ENCODE data around the gene PCSK5.
"Not testable (repeated sequence)": the region's sequence is repeated elsewhere in the genome, so short reads cannot be mapped to it uniquely, and the experiment has no call there.

The PCSK5 gene

DNA sequence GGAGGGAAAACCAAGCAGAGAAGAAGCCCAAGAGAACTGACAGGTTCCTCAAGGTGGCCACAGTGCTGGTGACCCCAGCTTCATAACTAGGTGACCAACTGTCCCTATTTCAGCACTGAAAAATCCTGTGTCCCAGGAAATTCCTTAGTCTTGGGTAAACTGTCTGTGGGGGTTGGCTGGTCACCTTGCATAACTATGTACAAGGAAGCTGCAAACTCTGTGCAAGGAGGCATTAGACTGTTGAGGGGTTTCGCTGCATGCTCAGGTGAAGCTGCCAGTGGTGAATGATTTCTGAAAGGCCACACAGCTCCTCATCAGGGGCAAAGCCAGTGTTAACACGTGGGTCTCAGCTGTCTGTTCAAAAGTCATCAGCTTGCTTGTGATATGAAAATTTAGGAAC is 36.9 kb downstream of the PCSK5 start:
- no peak for DNase-seq

DNA sequence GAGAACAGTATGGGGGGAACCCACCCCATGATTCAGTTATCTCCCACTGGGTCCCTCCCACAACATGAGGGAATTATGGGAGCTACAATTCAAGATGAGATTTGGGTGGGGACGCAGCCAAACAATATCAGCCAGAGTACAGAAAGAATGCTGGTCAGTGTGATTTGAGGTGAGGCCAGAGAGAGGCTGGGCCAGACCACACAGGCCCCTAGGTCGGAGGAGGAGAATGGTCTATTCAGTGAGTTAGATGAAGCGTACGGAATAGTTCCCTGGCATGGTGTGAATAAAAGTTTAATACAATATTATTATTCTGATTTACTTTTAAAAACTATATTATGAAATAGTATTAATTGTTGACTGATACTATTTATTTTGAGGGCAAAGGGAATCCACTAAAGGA is 39.7 kb downstream of the PCSK5 start:
- DNase-seq = no peak

DNA sequence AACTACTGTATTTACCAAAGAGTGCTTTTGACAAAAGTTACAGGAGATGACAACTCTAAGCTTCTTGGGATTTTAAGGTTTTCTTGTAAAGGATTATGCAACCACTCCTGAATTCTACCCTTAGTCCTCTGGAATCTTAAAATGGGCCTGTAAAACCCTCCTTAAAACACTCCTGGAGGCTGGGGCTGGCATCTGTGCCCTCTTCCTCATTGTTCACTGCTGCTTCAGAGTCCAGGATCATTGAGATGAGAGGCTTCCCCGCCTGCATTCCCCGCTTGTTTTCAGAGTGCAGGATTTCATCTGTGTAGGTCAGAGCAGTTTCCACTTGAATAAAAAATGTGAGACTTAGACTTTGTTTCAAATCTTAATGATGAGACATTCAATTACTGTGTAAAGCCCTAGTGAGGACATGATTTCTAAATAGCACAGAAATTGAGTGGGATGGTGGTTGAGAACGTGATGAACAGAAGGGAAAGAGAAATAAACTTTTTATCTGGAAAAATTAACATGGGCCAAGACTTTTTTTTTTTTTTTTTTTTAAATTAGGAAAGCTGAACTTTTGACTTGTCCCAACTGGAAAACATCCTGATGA is 40.4 kb downstream of the PCSK5 start:
- no peak for DNase-seq

DNA sequence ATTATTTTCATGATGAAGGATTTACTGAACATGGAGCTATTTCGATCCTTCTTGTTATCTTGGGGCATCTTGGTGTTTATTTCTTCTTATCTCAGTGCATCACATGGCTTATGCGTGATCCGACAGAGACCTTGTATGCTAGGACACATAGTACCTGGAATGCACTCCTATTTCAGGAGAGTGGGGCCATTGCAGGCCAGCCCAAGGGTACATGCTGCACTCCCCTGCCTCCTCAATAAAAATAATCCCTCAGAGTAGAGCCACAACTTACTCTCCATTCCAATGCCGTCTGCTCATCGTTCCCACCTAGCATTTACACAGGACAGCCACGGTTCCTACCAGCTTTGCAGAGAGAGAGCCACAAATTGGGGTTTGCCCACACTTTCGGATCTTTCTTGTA is 43.5 kb downstream of the PCSK5 start:
- no peak for DNase-seq

DNA sequence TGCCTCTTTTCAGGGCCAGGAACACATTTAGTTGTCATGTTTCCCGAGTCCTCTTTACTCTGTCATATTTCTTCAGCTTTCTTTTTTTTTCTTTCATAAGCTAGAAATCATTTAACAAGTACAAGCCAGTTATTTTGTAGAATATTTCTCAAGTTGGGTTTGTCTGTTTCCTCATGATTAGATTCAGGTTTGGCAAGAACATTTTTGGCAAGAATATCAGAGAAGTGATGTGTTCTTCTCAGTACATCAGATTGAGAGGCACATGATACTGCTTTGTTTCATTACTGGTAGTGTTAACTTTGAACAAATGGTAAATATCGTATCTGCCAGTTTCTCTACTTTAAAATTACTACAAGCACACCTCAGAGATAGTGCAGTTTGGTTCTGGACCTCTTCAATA is 45.1 kb downstream of the PCSK5 start:
- no peak for DNase-seq

DNA sequence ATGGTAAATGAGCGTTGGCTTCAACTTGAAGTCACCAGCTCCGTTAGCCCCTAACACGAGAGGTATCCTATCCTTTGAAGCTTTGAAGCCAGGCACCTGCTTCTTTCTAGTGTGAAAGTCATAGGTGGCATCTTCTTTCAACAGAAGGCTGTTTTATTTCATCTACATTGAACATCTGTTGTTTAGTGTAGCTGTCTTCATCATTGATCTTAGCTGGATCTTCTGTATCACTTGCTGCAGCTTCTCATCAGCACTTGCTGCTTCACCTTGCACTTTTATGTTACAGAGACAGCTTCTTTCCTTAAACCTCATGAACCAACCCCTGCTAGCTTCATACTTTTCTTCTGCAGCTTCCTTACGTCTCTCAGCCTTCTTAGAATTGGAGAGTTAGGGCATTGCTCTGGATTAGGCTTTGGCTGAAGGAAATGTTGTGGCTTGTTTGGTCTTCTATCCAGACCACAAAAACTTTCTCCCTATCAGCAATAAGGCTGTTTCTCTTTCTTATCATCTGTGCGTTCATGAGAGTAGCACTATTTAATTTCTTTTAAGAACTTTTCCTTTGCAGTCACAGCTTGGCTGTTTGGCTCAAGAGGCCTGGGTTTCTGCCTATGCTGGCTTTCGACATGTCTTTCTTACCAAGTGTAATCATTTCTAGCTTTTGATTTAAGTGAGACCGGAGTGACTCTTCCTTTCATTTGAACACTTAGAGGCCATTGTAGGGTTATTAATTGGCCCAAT is 47.2 kb downstream of the PCSK5 start:
- DNase-seq = no peak

DNA sequence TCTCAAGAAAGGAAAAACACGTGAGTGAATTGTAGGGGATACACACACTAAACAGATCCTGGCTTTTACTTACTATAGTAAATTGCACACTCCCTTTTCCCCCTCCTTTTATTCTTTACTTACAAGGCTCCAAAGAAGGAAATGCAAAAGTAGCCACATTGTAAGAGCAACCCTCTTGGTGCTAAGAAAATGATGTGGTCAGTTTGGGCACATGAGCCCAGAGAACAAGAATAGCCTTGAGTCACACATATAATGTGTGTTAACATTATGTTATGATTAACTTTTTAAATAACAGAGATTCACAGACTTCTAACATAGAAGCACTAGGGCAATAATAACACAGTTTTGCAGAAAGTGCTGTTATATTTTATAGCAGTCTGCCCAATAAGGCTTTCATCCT is 48.5 kb downstream of the PCSK5 start:
- DNase-seq = no peak

DNA sequence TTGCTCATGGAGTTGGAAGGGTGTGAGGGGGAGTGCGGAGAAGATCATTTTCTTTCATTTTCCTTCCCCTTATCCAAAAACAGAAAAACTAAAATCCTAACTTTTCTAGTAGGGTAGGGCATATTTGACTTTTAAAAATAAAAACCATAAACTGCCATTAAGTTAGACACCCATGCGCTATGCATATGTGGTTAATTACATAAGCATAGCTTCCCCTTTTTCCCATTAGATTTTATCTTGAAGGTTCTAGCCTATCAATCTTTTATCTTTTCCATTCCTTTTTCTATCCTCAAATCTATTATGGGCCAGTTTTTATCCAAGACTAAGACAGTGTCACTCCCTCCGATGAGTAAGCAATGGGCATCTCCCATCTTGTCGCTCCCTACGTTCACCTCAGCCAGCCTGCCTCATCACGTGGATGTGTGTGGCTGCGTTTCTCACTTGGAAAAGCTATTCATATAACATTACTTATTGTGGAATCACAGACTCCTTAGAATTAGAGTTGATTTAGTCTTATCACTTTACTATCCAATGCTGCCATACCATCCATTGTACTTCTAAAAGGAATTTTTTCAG is 49.2 kb downstream of the PCSK5 start:
- no peak for DNase-seq

DNA sequence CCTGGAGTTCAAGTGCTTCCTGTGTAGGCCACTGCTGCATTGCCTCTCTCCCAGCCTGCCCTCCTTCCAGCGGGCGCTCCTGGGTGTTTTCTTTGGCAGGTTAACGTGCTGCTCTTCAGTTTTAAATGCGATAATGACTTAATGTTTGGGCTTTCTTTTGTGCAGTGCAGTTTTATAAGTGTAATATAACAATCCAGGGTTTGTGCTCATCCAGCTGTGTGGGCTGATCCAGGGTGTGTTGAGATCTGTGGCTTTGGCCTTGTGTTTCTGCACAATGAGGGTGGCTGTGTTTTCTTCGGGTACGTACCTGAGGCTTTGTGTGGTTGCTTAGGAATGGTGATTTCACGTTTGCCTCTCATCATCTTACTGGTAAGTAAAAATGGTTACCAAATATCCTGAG is 50.6 kb downstream of the PCSK5 start:
- no peak for DNase-seq

DNA sequence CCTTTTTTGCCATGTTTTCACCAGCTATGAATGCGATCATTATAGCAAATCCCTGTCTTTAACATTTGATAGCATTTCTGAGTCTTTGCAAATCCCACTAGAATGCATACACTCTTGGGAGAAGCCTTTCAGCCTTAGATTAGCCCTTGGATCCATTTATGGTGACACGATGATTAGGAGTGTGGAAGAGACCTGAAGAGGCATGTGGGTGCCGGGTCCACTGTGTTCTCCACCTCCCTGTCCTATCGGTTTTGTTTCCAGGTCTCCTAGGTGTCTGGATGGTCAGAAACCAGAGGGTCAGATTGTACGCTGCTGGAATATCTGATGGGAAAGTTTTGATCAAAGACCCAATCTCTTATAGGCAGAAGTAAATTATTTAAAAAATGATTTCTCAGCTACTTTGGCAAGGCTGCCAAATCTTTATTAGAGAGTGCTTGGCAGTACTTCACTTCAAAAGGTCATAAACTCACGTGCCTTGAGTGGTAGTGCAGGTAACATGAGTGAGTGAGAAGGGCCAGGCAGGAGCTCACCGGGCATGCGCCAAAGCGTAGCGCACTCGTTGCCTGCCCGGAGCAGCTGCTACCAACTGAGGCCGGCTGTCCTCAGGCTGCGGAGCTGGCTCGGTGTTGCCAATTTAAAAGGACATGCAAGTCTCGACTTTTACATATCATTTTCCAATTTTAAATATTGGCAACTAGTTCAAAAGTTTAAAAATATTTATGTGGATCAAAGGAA is 51.3 kb downstream of the PCSK5 start:
- DNase-seq = no peak

DNA sequence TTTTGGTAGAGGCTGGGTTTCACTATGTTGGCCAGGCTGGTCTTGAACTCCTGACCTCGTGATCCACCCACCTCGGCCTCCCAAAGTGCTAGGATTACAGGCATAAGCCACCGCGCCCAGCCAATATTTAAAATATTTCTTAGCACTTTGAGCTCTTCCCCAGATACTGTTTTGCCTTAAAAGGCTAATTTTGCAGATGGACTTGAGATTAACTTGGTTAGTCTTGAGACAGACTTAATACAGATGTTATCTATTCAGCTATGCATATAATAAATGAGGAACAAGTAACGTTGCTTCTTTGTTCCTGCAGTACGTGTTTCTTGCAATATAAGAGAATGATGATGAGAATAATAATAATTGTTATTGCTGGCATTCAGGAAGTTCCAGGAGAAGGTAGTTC is 56.3 kb downstream of the PCSK5 start:
- no peak for DNase-seq

DNA sequence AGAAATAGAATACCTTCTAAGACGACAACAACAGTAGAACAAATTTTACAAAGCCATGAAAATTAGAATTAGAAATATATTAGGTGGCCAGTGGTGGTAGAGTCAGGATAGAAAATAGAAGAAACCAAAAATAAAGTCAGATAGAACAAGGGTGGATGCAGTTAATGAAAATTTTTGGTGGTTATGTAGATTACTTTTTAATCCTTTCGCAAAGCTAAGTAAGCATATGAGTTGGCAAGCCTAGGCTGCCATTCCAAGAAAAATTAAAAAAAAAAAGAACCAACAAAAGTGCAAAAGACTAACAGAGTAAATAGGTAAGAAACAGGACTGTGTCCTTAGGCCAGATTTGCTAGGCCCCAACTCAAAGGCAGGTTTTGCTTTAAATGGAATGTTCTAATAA is 56.8 kb downstream of the PCSK5 start:
- DNase-seq = no peak

DNA sequence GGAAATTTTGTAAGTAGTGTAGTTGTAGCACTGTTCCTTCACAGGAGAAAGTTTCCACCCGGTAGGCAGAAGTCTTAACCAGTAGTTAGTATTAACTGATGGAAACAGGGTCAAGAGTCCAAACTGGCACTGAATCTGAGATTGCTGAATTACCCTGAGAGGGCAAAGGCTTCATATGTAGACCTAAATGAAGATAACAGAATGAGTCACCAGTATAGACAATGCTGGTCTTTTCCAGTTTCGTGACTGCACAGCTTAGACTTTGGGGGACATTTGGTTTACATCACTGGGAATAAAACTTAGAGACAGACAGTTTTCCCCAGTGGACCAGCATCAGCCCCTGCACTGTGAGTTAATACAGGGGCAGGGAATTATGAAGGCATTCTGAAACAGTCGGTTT is 60.5 kb downstream of the PCSK5 start:
- DNase-seq = no peak

DNA sequence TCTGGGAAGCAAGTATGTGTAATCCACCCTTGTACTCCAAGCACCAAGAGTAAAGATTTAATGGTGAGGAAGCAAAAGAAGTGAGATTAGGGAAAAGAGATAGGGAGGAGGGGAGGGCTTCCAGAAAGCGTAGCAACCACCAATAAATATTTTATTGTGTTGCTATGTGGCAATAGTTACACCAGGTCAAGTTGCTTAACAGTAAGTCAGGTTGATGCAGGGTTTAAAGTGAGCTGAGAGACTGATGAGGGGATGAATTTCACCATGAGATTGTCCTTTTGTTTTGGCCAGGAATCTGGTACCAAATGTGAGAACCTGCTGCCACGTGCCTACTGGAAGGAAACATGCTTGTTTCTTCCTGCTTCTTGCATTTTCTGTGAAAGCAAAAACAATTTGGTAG is 62.7 kb downstream of the PCSK5 start:
- DNase-seq = no peak

DNA sequence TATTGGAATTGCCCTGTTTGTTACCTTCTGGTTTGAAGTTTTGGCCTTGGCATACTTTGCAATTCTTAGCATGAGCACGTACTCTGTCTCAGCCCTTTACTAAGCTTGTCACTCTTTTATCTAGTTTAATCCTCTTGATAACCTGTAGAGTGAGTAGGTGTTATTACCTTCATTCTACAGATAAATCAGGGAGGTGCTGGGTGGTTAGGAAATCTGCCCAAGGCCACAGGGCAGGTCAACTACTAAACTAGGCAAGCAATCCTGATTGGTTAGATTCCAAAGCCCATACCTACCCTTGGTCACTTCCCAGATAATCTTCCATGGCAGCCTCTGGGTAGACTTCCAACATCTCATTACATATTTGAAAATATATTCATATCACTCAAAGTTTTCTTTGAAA is 65.7 kb downstream of the PCSK5 start:
- no peak for DNase-seq

DNA sequence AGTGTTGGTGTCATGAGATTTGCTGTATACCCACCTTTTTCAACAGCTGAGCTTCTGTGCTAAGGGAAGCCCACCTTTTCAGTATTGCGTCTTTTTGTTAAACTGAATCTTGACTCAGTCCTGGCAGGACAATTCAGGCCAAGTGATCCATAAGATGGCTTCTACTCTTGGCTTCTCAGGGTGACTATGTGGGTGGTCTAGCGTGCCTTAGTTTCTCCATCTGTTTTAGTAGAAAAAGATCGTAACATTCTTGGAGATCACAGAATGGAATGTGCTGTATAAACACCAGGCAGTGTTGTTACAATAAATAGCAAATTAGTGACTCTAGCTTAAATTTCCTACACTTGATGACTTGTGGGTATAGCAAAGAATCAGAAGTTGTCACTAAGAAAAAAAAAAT is 66.6 kb downstream of the PCSK5 start:
- no peak for DNase-seq

DNA sequence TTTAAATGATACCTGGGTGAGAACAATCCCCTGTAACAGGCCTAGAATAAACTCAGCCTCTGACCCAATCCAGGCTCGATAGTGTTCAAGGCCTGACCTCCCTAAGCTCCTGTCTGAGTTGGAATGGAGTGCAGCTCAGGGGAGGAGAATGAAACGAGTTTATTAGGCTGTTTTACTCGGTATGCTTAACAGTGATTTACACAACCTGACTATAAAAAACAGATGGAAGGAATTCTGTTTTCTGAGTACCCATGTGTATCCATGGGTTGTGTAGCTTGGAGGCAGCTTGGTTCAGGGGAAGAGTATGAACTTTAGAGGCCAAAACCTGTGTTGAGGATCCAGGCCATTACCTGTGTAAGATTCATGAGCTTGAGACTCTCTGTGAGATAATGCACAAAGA is 67.8 kb downstream of the PCSK5 start:
- DNase-seq = no peak

DNA sequence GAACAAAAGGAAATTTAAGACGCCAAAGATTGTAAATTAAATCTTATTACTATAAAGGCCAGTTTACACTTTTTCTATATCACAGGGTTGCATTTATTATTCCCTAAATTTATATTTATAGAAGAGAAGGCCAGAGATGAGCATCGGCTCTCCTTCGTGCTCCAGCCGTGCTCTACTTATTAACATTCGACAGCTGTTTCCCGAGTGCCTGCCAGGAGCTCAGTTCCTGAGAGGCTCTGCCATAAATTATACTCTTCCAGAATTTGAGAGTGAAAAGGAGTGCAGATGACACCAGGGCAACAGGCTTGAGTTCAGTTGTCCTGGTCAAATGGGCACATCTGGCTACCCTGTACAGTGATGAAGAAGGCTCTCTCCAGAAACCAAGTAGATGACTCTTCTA is 70.1 kb downstream of the PCSK5 start:
- no peak for DNase-seq

DNA sequence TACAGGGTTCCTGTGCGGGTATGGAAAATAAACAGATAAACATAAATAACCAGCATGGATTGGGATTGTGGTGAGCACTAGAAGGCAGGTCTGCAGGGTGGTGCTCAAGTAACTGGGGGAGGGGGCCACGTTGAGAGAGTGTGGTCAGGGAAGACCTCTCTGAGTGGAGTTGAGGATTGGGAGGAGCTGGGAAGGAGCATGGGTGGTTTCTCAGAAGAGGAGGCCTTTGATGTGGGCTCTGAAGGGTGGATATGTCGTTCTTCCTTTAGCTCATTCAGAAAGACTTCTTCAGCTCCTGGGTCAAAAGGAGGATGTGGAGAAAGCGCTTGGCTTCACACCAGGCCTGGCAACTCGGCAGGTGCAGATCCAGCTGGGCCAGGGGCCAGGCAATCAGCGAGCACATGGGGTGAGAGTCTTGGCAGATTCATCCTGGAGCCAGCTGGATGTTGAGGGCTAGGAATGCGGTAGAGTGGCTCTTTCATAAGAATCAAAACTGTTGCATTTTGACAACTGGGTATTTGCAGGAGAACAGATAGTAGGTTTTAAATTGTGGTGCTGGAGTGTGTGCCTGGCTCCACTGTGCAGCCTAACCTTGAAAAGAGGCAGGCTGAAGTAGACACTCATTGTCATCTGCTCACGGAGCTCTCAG is 71.7 kb downstream of the PCSK5 start:
- no peak for DNase-seq

DNA sequence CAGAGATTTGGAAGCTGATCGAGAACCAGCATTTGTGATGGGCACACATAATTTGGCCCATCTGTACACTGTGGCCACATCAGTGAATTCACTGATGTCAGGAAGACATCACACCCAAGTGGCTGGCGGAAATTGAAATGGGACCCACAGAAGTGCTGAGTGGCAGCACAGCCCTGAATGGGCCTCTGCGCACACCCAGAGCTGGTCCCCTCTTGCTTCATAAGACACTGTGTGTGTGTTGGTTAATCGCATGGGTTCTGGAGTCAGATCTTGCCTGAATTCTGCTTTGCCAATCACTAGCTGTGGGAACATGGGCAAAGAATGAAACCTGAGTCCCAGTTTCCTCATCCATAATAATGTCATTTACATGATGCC is 72.2 kb downstream of the PCSK5 start:
- DNase-seq = no peak

DNA sequence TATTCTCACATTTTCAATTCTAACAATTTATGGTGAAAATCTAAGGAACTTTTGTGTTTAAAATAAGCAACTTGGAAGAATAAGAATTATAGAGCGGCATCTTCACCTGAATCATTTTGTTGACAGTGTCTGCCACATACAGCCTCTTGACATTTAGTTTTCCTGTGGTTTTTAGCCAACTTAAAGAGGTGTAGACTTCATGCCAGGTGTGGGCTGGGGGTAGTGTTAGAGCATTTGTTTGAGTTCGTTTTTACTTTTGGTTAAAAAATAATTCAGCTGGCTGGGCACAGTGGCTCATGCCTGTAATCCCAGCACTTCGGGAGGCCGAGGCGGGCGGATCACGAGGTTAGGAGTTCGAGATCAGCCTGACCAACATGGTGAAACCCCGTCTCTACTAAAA is 72.8 kb downstream of the PCSK5 start:
- not testable (repeated sequence) for DNase-seq

DNA sequence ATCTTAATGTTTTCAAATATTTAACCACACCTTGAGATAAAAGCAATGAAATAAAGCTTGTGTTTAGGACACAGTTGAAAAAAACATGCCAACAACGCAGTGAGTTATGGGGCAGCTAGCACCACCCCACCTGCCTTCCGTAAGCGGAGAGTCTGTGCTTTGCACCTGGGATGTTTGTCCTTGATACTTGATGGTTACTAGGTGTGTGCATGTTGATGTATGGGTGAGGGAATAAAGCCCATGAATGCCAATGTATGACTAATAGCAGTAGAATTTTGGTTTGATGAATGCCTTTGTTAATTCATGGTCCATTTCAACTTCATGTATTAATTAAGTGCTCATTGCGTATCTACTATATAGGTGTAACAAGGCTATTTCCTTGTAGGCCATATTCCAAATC is 74.0 kb downstream of the PCSK5 start:
- no peak for DNase-seq

DNA sequence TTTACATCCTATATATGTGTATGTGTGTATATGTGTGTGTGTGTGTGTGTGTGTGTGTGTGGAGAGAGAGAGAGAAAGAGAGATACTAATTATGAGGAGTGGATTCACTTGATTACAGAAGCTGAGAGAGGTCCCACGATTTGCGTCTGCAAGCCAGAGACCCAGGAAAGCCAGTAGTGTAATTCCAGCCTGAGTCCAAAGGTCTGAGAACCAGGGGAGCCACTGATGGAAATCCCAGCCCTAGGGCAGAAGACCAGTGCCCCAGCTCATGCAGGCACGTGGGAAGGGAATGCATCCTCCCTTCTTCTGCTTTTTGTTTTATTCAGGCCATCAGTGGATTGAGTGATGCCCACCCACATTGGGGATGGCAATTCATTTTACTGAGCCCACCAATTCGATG is 74.8 kb downstream of the PCSK5 start:
- no peak for DNase-seq

DNA sequence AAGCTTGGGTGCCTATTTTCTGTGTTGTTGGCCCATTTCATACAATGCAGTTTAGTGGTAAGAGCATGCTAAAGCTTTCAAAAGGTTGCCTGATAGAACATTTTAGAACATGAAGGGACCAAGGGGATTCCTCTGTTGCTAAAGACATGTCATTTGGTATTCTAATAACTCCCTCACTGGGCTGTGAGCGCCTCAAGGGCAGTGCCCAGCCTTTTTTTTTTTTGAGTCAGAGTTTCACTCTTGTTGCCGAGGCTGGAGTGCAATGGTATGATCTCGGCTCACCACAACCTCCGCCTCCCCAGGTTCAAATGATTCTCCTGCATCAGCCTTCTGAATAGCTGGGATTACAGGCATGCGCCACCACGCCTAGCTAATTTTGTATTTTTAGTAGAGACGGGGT is 77.1 kb downstream of the PCSK5 start:
- no peak for DNase-seq
